ENCODE results near the gene TMEM179. TPM values are rescaled to one million over a fixed set of nuclear protein-coding genes. Genes with fewer than 3 reads are reported as not detected.
"Not testable (repeated sequence)": the region's sequence is repeated elsewhere in the genome, so short reads cannot be mapped to it uniquely, and the experiment has no call there.

The TMEM179 gene
- total RNA-seq, 4 donors from 2014 or later = 0.46 to 1.9 (median 0.72) TPM

DNA sequence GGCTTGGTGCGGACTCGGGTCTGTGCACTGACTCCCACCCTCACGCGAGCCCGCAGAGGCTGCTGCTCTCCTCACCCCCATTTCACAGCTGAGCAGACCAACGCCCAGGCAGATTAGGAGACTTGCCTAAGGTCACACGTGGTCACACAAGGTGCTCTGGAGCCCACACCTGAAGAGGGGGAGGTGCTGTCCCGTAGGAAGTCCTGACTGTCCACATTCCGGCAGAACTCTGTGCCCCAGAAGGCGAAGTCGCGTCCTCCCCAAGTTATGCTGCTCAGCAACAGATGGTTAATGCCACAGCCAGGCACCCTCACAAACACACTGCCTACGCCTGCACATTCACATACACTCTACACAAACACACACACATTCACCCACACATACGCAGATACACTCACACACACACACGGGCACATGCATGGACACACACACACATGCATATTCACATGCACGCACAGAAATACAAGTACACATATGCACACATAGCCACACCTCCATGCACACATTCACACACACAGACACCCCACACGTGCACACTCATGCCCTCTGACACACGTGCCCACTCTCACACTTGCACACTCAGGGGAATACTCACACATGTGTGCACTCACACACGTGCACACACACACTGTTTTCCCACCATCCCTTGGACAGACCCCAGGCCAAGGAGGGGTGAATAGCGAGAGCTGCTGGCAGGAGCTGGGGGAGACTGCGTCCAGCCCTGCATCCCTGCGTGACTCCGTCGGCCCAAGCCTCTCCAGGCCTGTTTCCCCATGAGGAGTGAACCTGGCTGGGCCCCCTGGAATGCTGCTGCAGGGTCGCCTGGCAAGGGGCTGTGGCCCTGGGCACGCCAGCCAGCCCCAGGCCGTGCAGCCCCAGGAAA lies 20.9 kb downstream of the TMEM179 start:
- Histone ChIP-seq H3K36me3 (no peaks in the 10 kb centered on the region), H3K27ac (no peak overlapping the region), H3K4me1 (peaks cover 0 to 43% (median 0%) of the 10 kb centered on the region in 3 donors), H3K27me3 (peaks cover 46% of the 10 kb centered on the region), H3K4me3 (no peak overlapping the region), H3K9me3 (no peaks in the 10 kb centered on the region)
- ATAC-seq = no peak
- 80 to 96% methylated on average over 1 to 5 of the region's 27 CpGs for WGBS, 2 donors (ENCODE audit: low coverage in 1 of 2)
- TF ChIP-seq EP300 (IDR thresholded peaks at IDR 0.05) (no peak), POLR2AphosphoS5 (IDR thresholded peaks at IDR 0.05) (no peak), POLR2A (IDR thresholded peaks at IDR 0.05) (no peak)
- TF ChIP-seq, protein P1, sequence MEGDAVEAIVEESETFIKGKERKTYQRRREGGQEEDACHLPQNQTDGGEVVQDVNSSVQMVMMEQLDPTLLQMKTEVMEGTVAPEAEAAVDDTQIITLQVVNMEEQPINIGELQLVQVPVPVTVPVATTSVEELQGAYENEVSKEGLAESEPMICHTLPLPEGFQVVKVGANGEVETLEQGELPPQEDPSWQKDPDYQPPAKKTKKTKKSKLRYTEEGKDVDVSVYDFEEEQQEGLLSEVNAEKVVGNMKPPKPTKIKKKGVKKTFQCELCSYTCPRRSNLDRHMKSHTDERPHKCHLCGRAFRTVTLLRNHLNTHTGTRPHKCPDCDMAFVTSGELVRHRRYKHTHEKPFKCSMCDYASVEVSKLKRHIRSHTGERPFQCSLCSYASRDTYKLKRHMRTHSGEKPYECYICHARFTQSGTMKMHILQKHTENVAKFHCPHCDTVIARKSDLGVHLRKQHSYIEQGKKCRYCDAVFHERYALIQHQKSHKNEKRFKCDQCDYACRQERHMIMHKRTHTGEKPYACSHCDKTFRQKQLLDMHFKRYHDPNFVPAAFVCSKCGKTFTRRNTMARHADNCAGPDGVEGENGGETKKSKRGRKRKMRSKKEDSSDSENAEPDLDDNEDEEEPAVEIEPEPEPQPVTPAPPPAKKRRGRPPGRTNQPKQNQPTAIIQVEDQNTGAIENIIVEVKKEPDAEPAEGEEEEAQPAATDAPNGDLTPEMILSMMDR (IDR thresholded peaks at IDR 0.05) = no peak

DNA sequence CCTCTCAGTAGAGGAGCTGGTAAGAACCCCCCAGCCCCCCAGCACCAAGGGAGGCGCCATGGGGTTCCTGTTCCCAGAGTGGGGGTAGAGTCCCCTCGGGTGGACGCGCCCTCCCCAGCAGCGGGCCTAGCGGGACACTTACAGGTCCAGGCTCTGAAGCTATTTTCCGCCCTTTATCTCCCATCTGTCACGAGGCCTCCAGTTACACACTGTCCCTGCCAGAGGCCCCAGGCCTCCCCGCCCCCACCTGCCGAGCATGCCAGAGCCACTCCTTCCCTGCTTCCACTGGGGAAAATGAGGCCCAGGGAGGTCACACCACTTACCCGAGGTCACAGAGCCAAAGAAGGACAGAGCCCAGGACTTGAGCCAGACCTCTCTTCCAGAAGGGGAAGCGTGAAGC lies 21.9 kb downstream of the TMEM179 start:
- peaks cover 47% of the 10 kb centered on the region for H3K27me3 ChIP-seq
- TF ChIP-seq POLR2AphosphoS5 (IDR thresholded peaks at IDR 0.05) (no peak), POLR2A (IDR thresholded peaks at IDR 0.05) (no peak), EP300 (IDR thresholded peaks at IDR 0.05) (no peak)
- TF ChIP-seq, protein P1 (IDR thresholded peaks at IDR 0.05) = no peak
- no peaks in the 10 kb centered on the region for H3K9me3 ChIP-seq
- no peak for ATAC-seq
- H3K36me3 ChIP-seq = no peaks in the 10 kb centered on the region
- peaks cover 0 to 43% (median 0%) of the 10 kb centered on the region in 3 donors for H3K4me1 ChIP-seq
- no peak overlapping the region for H3K27ac ChIP-seq
- 0% methylated on average over 4 of the region's 12 CpGs; no CpG with 5 or more reads in 1 of the 2 donors for WGBS, 2 donors (ENCODE audit: low coverage in 1 of 2)
- H3K4me3 ChIP-seq = no peak overlapping the region

DNA sequence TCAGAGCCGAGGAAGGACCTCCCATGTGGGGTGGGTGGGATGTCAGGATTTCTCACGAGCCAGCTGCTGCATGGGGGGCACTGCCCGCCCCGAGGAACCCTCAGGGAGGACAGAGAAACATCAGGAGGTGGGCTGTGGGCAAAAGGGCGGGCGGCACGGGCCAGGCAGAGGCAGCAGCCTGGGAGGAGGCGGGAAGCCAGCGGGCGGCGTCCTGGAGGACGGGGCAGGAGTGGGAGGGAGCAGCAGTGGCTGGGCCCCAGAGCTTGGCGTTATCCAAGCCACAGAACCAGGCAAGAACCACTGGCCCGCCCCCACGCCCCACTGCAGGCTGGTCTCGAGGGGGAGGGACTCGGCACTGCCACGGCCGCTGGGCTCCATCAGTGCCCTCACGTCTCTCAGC lies 22.6 kb downstream of the TMEM179 start:
- 80% methylated on average over 1 of the region's 20 CpGs; no CpG with 5 or more reads in 1 of the 2 donors for WGBS, 2 donors (ENCODE audit: low coverage in 1 of 2)
- H3K9me3 ChIP-seq = no peaks in the 10 kb centered on the region
- H3K27me3 ChIP-seq = peaks cover 47% of the 10 kb centered on the region
- peaks cover 0 to 43% (median 0%) of the 10 kb centered on the region in 3 donors for H3K4me1 ChIP-seq
- H3K27ac ChIP-seq = no peak overlapping the region
- H3K4me3 ChIP-seq = no peak overlapping the region
- ATAC-seq = no peak
- no peak for TF ChIP-seq POLR2A (IDR thresholded peaks at IDR 0.05)
- no peak for TF ChIP-seq EP300 (IDR thresholded peaks at IDR 0.05)
- TF ChIP-seq POLR2AphosphoS5 (IDR thresholded peaks at IDR 0.05) = no peak
- TF ChIP-seq, protein P1 (IDR thresholded peaks at IDR 0.05) = no peak
- H3K36me3 ChIP-seq = no peaks in the 10 kb centered on the region

DNA sequence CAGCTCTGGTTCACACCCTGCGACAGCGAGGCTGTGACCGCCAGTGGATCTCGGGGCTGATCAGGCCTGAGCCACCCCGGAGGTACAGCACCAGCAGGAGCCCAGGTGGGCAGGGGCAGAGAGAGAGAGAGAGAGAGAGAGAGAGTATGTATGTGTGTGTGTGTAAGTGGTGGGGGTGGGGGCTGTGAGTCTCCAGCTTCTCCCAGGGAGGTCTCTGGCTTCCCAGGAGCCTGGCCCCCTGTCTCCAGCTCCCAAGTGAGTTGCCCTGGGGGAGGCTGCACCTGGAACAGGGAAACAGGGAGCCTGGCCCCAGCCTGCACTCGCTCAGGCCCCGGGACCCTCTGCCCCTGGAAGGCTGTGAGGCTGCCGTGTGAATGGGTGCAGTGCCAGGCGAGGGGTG lies 23.1 kb downstream of the TMEM179 start:
- H3K27ac ChIP-seq = no peak overlapping the region
- H3K27me3 ChIP-seq = peaks cover 49% of the 10 kb centered on the region
- H3K4me3 ChIP-seq = no peak overlapping the region
- ATAC-seq = no peak
- TF ChIP-seq EP300 (IDR thresholded peaks at IDR 0.05) (no peak), POLR2AphosphoS5 (IDR thresholded peaks at IDR 0.05) (no peak), POLR2A (IDR thresholded peaks at IDR 0.05) (no peak)
- no CpG with 5 or more reads among the region's 9 CpGs for WGBS, 2 donors (ENCODE audit: low coverage in 1 of 2)
- H3K9me3 ChIP-seq = no peaks in the 10 kb centered on the region
- peaks cover 0 to 43% (median 0%) of the 10 kb centered on the region in 3 donors for H3K4me1 ChIP-seq
- H3K36me3 ChIP-seq = no peaks in the 10 kb centered on the region

DNA sequence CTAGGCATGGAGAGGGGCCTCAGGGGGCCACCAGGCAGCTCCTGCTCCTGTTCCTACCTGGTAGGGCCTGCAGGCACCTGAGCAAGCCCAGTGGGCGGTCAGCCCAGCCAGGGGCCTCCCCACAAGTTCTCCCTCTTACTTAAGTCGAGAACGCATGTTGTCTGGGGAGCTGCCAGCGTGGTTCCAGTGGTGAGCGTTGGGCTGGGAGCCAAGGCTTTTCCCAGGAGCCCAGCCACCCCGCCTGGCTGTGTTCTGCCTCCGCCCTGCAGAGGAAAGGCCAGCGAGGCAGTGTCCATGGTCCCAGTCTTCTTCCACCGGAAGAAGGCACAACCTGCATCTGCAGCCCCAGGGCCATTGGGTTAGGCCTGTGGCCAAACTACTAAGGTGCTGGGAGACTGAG lies 23.6 kb downstream of the TMEM179 start:
- WGBS, 2 donors (ENCODE audit: low coverage in 1 of 2) = no CpG with 5 or more reads among the region's 9 CpGs
- peaks cover 0 to 43% (median 0%) of the 10 kb centered on the region in 3 donors for H3K4me1 ChIP-seq
- TF ChIP-seq EP300 (IDR thresholded peaks at IDR 0.05) = no peak
- no peak overlapping the region for H3K4me3 ChIP-seq
- no peaks in the 10 kb centered on the region for H3K9me3 ChIP-seq
- no peak overlapping the region for H3K27ac ChIP-seq
- H3K36me3 ChIP-seq = no peaks in the 10 kb centered on the region
- ATAC-seq = no peak
- peaks cover 54% of the 10 kb centered on the region for H3K27me3 ChIP-seq

DNA sequence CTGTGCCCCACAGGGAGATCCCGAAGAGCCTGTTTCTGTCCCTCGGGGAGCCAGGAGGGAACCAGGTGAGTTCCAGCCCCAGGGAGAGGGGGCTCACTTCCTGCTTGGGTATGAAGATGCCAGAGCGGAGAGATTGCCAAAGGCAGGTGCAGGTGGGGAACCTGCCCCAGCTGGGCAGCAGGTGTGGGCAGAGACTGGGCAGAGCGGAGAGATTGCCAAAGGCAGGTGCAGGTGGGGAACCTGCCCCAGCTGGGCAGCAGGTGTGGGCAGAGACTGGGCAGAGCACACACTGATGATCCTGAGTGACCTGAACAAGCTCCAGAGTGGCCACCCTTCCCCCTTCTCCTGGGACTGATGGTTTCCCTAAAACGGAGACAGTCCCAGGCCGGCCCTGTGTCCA lies 24.6 kb downstream of the TMEM179 start:
- peaks cover 0 to 43% (median 0%) of the 10 kb centered on the region in 3 donors for H3K4me1 ChIP-seq
- not testable (repeated sequence) for H3K36me3 ChIP-seq, ATAC-seq, H3K9me3 ChIP-seq, H3K27ac ChIP-seq, H3K4me3 ChIP-seq
- peaks cover 59% of the 10 kb centered on the region for H3K27me3 ChIP-seq
- 40% methylated on average over 1 of the region's 6 CpGs; no CpG with 5 or more reads in 1 of the 2 donors for WGBS, 2 donors (ENCODE audit: low coverage in 1 of 2)
